ENCODE measurements around the gene LEMD2.
"Not testable (repeated sequence)": the region's sequence is repeated elsewhere in the genome, so short reads cannot be mapped to it uniquely, and the experiment has no call there.

LEMD2 gene

GRCh38 chr6:33788694-33789549, at the start of gene LEMD2:
Gene LEMD2, minus strand, starts transcription at chr6:33789130. Its CDS starts 14 bp downstream, at chr6:33789116.
- DNase-seq (ENCODE audit: low read depth in 2 of 2), result peak; percentile 77 to 91

GRCh38 chr6:33837971-33838665, 49.2 kb upstream of the LEMD2 start:
- no peak for DNase-seq (ENCODE audit: low read depth in 2 of 2)

- DNase-seq (ENCODE audit: low read depth in 2 of 2), result no peak
These were observed 48.0 kb upstream of the LEMD2 start for GRCh38 chr6:33836806-33837469.

GRCh38 chr6:33834401-33835392, 45.8 kb upstream of the LEMD2 start:
- DNase-seq (ENCODE audit: low read depth in 2 of 2), result no peak

GRCh38 chr6:33833599-33833998, 44.7 kb upstream of the LEMD2 start:
- no peak for DNase-seq (ENCODE audit: low read depth in 2 of 2)

GRCh38 chr6:33832831-33833230, 43.9 kb upstream of the LEMD2 start:
- not testable (repeated sequence) for DNase-seq (ENCODE audit: low read depth in 2 of 2)

- not testable (repeated sequence) for DNase-seq (ENCODE audit: low read depth in 2 of 2)
These were observed 42.8 kb upstream of the LEMD2 start for GRCh38 chr6:33831725-33832124.

- DNase-seq (ENCODE audit: low read depth in 2 of 2), result no peak
These were observed 41.8 kb upstream of the LEMD2 start for GRCh38 chr6:33830635-33831240.

GRCh38 chr6:33828764-33829731, 40.1 kb upstream of the LEMD2 start:
- DNase-seq (ENCODE audit: low read depth in 2 of 2), result no peak

GRCh38 chr6:33828452-33828763, 39.5 kb upstream of the LEMD2 start:
- no peak for DNase-seq (ENCODE audit: low read depth in 2 of 2)

- DNase-seq (ENCODE audit: low read depth in 2 of 2), result no peak
These were observed 38.9 kb upstream of the LEMD2 start for GRCh38 chr6:33827546-33828451.

GRCh38 chr6:33826537-33826936, 37.6 kb upstream of the LEMD2 start:
- no peak for DNase-seq (ENCODE audit: low read depth in 2 of 2)

- no peak for DNase-seq (ENCODE audit: low read depth in 2 of 2)
These were observed 35.7 kb upstream of the LEMD2 start for GRCh38 chr6:33824461-33825154.

GRCh38 chr6:33823806-33824205, 34.9 kb upstream of the LEMD2 start:
- DNase-seq (ENCODE audit: low read depth in 2 of 2), result no peak

GRCh38 chr6:33822575-33823395, 33.9 kb upstream of the LEMD2 start:
- no peak for DNase-seq (ENCODE audit: low read depth in 2 of 2)

- DNase-seq (ENCODE audit: low read depth in 2 of 2), result no peak
These were observed 32.0 kb upstream of the LEMD2 start for GRCh38 chr6:33820784-33821520.

- DNase-seq (ENCODE audit: low read depth in 2 of 2), result no peak
These were observed 31.3 kb upstream of the LEMD2 start for GRCh38 chr6:33820243-33820642.

All from stimulated activated CD4-positive, alpha-beta T cell treated with anti-CD3 and anti-CD28 coated beads, Interleukin-1b, Interleukin-23, amount 100 ng/mL, for 1 hour (primary cell).